Left renal pelvis (tissue), 4 donors: ENCODE results near the gene NKD1. TPM values are rescaled to one million over a fixed set of nuclear protein-coding genes. Genes with fewer than 3 reads are reported as not detected.

ENCODE experiments used
- DNase-seq, 4 donors: peaks; one replicate each; pipeline ENCODE4 v3.0.0-alpha.2; 2013; ENCODE audit warnings: low read depth in 4 of 4, low spot score in 3 of 4
- polyA plus RNA-seq, 4 donors: library from polyadenylated mRNA; unstranded; fragments of 120-200 nt; gene quantifications; one replicate each; pipeline ENCODE4 v1.2.1, GENCODE V29; 2013; ENCODE audit not compliant: insufficient read length in 4 of 4

The NKD1 gene
- polyA plus RNA-seq, 4 donors = 8.3 to 13.3 (median 11.9) TPM

DNA sequence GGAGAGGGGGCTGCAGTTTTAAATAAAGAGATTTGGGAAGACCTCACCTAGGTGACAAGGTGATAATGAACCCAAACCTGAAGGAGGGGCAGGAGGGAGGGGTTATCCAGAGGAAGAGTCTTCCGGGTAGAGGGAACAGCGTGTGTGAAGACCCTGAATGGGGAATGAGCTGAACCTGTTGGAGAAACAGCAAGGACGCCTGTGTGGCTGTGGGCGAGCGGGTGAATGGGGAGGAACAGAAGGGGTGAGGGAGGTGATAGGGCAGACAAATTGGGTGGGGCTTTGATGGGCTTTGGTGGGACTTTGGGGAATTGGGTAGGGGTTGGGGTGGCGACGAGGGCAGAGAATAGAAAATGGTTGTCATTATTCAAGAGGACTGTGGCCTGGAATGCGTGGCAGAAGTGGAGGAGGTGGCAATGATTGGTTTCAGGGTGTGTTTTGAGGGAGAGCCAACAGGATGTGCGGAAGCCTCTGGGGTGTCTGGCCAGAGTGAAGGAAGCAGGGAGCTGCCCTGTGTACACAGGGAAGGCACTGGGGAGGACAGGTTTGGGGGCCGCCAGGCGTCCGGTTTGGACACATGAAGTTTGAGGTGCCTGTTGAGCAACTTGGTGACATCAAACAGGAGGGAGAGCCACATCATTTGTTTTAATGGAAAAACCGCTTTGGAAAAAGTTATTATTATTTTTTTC is 48.7 kb downstream of the NKD1 start:
- no peak for DNase-seq

DNA sequence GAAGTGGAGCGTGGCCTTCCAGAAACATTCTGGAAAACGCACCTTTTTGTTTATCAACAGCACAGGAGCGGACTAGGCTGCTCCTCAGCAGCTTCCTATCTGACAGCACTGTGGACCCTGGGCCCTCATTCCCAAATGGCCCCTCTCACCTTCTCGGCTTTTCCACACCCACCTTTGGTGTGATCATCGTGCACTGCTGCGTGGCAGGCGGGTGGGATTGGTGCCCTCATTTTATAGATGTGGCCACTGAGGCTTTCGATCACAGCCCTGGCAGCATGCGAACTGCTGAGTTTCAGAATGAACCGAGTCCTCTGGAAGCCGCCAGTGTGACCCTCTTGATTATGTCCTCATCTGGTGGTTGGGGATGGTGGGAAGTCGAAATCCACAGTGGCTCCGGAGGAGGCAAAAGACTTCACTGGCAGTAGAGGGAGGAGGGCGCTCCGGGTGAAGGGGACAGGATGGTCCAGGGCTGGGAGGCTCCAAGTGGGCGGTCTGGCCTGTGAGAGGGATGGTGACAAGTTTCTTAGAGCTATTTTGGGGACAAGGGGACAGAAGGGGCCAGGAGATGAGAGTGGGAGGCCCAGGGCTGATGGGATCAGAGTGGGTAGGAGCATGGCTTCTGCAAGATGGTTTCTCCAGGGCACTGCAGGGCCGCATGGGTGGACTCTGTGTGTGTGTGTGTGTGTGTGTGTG is 49.5 kb downstream of the NKD1 start:
- DNase-seq = no peak

DNA sequence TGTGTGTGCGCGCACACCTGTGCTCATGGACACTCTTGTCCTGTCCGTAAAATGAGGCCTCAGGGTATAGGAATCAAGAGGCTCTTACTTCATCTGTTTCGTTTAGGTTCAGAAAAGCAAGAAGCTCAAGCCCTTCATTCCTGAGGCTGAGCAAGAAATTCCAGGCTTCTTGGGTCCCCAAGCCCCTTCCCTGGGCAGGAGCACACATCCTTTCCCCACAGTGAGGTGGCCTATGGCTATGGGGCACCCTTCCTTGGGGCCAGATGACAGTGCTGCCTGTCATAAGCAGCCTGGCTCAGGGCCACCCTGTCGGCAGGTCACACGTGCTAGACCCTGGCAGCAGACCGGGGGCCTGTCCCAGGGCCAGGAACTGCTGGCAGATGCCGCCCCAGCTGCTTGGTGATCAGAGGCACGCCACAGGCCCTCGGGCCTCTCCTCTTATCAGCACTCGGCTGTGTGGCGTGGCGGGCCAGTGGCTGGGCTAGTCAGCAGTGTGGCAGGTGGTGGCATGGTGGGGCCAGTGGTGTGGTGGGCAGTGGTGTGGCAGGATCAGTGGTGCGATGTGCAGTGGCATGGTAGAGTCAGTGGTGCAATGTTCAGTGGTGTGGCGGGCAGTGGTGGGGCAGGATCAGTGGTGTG is 50.2 kb downstream of the NKD1 start:
- no peak for DNase-seq

DNA sequence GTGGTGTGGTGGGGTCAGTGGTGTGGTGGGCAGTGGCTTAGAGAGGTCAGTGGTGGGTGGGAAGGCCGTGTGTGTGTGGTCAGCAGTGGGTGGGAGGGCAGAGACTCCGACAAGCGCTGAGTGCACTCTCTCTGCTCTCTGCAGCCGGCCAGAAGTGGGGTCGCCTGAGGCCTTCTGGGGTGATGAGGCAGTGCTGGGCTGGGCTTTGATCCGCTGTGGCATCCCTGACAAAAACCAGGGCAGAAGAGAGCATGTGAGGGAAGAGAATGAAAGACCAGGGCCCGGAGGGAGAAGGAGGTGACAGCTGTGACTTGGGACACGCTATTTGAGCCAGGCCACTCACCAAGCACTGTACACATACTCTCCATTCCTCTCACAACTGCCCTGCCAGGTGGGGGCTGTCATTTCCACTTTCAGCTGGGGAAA is 50.8 kb downstream of the NKD1 start:
- DNase-seq = no peak

DNA sequence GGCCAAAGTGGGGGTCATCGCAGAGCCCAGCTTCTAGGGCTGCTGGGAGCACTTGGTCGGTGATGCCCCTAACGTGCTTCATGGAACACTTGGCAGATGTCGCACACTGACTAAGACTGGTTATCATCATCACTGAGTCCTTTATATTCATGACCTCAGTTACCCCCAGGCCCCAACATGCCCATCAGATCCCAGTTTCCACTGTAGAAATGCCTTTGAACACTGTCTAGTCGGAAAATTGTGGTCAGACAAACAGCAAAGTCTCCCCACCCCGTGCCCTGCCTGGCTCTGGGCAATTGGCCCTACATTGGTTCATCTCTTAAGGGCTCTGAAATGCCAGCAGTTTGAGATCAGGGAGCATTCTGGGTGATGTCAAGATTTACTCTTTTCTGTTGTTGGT is 51.3 kb downstream of the NKD1 start:
- no peak for DNase-seq

DNA sequence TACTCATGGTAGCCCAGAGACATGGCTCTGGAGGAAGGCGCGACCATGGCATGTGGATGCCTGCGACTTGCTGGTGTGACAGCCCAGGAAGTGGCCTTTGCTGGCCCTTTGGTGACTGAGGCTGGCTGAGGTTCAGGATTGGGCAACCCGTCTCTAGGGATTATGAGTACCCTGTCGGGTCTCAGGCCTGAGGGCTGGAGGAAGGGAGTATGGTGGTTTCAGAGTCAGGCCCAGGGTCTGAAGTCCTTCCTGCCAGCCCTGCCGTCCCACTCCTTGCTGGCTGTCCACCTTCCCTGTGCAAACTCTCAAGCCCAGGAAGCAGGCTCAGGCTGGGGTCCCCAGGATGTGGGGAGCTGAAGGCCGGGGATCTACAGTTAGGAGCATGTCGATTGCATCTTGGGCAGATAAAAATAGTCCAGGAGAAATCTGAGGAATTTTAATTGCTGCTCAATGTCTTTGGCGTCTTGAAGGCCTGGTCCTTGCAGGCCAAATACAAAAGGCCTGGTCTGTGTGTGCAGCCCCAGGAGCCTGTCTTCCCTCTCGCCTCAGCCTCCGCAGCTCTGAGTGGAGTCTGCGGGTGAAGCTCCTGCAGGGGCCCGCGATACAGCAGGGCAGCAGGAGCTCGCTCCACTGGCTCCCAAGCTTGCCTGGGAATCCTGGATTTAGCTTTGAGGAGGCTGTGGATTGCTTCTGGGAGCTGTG is 52.5 kb downstream of the NKD1 start:
- DNase-seq = no peak

DNA sequence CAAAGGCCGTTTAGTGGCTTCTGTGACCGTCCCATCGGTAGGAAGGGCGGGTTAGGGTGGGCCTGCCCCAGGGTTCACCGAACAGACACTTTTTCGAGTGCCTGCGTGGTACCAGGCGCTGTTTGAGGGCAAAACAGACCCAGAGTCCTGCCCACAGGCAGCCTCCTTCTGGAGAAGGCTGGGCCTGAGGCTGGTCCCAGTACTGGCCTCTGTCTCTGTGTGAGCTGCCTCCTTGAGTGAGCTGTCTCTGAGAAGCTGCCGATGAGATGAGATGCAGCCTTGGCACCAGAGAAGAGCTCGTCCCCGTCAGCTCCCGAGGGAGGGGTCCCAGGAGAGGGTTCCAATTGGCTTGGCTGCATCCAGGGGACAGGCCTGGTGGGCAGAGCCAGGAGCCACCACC is 53.1 kb downstream of the NKD1 start:
- no peak for DNase-seq

DNA sequence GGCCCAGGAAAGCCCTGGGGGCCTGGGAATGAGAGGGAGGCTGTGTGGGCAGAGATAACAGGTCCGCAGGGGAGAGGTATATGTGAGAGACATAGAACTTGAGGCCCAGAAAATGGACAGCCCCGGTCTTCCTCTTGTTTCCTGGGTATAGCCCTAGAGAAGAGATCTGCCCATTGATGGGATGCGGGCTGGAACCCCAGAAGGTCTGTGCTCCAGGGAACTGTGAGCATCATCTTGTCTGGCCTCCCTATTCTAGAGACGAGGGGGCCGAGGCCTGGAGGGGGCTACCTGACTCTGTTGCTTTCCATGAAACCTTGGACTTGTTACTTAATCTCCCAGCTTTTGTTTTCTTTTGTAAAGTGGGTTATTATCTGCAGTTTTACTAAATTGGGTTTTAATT is 53.9 kb downstream of the NKD1 start:
- DNase-seq = no peak

DNA sequence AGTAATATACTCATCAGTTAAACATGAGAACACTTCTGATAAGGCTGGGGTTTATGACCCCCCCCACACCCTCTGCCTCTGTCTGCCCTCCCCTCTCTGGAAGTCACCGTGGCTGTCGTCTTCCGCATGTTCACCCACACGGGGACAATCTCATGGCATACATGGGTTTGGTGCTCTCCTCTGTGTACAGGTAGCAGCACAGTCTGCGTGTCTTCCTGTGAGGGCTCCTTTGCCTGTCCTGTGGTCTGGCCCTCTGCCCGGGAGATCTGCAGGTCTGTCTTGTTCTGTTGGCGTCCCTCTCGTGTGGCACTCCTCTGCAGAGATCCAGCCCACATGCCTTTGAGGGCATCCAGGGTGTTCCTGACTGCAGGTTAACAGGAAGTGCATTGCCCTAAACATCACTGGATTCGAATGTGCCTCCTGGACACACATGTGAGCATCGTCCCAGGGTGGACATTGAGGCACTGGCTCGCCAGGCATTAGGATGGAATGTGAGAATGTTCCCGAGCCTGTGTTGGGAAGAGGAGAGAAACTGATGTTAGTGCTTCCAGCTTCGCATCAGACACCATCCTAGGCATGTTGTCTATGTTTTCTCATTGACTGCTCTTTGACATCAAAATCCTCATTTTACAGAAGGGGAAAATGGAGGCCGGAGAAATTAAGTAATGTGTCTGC is 54.5 kb downstream of the NKD1 start:
- no peak for DNase-seq

DNA sequence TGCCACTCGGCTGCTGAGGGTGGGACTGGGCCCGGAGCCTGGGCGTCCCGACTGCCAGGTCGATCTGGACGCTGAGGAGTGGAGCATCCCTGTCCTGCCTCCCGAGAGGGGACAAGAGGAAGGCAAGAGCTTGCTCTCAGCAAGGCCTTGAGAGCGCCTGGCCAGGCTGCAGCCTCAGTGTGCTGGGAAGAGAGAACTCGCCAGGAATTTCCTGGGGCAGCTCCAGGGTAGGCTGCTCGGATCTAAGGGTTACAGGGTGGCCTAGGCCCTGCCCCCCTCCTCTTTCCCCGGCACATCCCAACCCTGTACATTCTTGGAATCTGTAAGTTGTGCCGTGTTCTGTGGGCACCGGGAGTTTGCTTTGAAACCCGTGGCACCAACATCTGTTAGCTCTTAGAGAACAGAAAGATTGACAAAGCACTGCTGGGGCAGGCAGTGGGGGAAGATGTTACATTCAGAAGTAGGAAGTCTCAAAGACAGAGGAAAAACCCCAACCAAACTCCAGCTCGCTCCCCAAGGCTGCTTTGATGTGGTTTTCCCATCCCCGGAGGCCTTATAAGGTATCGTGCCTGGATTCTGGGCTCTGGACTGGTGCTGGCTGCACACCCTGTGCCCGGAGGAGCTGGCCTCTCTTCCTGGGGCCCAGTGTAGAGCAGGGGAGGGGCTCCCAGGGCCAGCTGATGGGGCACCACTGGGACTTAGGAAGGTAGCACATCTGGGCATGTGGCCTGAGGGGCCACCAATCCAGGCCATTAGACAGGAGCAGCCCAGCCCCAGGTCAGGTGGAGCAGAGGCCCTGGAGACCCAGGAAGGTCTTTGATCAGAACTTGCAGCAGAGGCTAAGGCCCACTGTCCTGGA is 55.2 kb downstream of the NKD1 start:
- no peak for DNase-seq

DNA sequence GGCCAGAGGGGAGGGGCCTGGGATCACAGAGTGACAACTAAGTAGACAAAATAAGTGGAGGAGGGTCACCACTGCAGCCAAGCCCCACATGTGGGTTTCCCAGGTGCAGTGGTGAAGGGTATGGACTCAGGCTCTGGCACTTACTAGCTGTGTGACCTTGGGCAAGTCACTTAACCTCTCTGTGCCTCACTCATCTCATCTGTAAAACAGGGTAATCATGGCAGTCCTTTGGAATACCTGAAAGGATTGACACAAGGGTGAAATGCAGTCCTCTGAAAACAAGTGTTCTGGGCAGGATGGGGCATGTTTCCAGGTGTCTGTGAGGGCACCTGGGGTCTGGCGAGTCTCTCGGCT is 55.8 kb downstream of the NKD1 start:
- no peak for DNase-seq

DNA sequence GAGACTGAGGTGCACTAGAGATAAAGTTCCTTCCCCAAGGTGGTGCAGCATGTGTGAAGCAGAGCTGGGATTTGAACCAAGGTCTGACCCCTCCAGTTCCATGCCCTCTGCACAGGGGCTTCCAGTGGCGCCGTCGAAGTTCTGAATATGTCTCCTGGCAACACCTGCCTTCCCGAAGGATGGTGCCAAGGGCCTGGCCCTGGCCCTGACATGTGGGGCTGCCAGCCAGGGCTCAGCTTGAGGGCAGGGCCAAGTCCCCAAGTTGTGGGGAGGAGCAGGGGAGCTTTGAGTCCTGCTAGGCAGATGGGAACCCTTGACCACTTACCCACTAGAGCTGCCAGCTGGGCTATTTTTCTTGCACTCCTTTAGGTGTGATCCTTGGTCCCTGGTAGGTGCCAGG is 56.4 kb downstream of the NKD1 start:
- no peak for DNase-seq

DNA sequence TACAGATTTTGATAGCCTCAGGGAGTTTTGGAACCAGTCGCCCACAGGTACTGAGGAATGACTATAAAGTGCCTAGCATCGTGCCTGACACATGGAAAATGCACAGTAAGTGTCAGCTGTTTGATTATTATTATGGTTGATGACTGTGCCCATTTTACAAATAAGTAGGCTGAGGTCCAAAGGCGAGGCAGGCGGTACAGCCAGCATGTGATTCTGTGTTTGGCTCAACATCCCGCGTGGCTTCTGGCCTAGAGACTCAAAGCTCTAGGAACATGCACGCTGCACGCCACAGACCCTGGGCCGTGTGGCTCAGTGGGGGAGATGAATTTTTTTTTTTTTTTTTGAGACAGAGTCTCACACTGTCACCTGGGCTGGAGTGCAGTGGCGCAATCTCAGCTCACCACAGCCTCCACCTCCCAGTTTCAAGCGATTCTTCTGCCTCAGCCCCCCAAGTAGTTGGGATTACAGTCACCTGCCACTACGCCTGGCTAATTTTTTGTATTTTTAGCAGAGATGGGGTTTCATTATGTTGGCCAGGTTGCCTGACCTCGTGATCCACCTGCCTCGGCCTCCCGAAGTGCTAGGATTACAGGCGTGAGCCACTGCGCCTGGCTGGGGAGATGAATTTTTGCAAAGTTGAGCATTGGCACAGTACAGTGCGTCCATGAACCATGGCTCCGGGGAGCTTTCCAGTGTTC is 57.7 kb downstream of the NKD1 start:
- DNase-seq = no peak

DNA sequence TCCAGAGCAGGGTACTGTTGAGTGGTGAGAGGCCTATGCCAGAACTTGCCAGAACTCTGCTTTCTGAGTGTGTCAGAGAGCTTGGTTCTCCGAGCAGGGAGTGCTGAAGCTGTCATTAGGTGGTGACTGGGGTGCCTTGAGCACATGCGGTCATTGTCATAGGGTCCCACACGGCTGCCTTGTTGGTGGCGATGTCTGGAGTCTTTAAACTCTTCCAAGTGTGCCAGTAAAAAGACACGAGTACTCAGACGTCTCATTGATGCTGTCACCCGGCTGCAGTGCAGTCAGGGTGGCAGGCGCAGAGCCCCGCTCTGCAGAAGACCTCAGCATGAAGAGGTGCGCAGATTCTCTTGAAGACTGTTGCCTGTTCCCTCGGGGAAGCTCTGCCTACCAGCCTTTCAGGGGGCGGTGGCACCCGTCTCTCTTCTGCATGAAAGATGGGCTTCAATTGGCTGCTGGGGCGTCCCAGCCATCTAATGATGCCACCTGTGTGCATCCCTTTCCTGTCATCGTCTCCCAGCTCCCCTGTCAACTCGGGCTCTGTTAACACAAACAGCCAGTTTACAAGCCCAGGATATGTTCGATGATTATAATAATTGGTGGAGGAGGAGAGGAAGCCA is 58.3 kb downstream of the NKD1 start:
- DNase-seq = no peak

DNA sequence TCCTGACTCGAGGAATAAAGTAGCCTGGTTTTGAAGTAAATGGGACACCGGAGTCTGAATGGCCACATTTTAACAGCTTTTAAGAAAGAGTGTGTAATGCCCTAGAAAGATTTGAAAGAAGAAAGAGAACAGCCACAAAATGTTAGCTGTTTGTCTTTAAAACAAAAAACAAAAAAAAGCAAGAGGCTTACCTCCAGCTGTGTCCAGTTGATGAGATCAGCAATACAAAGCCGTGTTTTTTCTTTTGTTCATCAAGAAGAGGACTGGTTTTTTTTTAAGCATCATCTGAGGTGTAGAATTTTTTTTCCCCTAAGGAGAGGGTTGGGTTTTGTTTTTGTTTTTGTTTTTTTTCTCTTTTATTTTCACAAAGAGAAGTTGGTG is 58.8 kb downstream of the NKD1 start:
- DNase-seq = no peak

DNA sequence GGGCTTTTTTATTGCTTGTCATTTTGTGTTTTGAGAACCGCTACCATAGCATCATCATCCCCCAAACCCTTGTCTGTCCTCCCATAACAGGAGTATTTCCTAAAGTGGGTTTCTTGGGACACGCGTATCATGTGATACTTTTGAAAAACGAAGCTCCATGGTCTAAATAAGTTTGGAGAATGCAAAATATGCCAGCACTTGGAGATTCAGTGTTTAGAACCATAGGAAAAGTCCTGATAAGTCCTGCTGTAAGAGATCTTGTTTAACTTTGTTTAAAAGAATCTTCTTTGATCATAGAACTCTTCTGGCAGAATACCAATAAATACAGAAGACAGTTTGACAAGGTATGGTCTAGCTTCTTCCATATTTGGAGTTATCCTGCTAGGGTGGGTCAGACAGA is 59.3 kb downstream of the NKD1 start:
- DNase-seq = no peak

DNA sequence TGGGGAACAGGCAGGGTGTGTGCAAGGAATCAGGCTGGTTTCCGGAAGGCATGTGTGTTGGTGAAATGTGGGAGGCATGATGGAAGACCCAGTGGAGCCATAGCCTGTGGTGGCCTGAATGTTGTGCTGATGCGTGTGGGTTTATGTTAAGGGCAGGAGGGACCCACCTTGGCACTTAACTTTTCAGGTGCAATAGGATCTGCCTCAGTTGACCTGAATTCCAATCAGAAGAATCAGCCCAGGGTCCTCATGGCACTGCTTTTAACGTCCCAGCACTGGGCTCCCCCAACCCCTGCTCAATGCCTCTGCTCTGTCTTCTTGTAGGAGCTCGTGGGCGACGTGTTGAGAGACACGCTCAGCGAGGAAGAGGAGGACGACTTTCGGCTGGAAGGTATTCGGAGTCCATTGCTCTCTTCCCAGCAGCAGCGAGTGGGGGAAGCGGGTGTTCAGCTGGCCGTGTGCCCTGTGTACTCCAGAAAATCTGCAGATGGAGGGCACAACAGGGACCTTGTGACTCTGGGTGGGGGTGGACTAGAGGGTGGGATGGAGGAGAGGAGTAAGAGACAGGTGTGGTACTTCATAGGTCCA is 59.9 kb downstream of the NKD1 start:
- no peak for DNase-seq

DNA sequence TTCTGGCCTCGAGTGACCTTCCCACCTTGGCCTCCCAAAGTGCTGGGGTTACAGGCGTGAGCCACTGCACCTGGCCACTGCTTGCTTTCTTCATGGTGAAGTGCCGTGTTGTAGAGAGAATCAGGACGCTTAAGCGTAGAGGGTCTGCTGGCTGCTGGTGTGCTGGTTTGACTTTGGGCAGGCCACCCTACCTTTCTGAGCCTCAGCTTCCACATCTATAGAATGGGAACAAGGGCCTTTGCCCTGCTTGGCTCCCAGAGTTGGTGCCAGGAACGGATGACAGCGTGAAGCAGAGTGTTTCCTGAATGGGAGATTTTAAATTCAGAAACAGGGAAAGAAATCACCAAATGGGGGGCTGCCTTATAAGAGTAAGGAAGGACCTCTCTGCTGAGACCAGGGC is 60.9 kb downstream of the NKD1 start:
- no peak for DNase-seq

DNA sequence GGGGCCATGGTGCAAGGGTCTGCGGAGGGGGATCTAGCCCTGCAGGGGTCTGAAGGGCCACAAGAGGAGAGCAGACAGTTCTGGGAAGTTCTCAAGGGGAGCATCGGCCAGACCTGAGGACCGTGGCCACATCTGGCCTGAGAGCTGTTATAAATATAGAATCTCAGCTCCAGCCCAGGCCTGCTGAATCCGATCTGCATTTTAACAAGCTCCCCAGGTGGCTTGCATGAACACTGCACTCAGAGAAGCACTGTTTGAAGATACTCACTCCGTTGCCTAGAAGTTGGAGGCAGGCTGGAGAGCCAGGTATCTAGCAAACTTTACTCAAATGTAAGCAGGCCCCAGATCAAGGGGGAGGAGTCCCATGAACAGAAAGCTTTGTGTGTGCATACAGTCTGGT is 61.3 kb downstream of the NKD1 start:
- no peak for DNase-seq
